GM23248 (cell line): Measurements from ENCODE around the gene STEAP2. TPM values are rescaled to one million over a fixed set of nuclear protein-coding genes. Genes with fewer than 3 reads are reported as not detected.
A peak's percentile ranks its signal among the peaks of the same experiment; 100 is the strongest.

Experiments used
- DNase-seq: peaks from one replicate; pipeline ENCODE4 v3.0.0-alpha.2; 2015
- H2AFZ ChIP-seq: fragments of 200-600 bp; sonication (generic); 2 replicates; pipeline ENCODE4 v1.6.1; 2016; ENCODE audit warnings: antibody characterized with exemption
- H3F3A ChIP-seq: fragments of 200-600 bp; sonication (generic); 2 replicates; pipeline ENCODE4 v1.6.1; 2016; ENCODE audit warnings: mild to moderate bottlenecking, antibody characterized with exemption, mixed run types; ENCODE audit not compliant: insufficient read depth
- H3K27ac ChIP-seq: fragments of 200-600 bp; sonication (generic); 2 replicates; pipeline ENCODE4 v1.5.1; 2016; ENCODE audit warnings: mild to moderate bottlenecking
- H3K27me3 ChIP-seq: fragments of 200-600 bp; sonication (generic); replicated peaks from 2 replicates; pipeline ENCODE4 v1.6.1; 2016; ENCODE audit warnings: mild to moderate bottlenecking; ENCODE audit not compliant: insufficient read depth
- H3K36me3 ChIP-seq: fragments of 200-600 bp; sonication (generic); 2 replicates; pipeline ENCODE4 v1.6.1; 2016; ENCODE audit warnings: low read depth, mild to moderate bottlenecking
- H3K4me1 ChIP-seq: fragments of 200-600 bp; sonication (generic); 2 replicates; pipeline ENCODE4 v1.6.1; 2016; ENCODE audit warnings: mild to moderate bottlenecking; ENCODE audit not compliant: insufficient read depth
- H3K4me2 ChIP-seq: fragments of 200-600 bp; sonication (generic); one replicate; pipeline ENCODE4 v1.6.1; 2016; ENCODE audit warnings: mild to moderate bottlenecking; ENCODE audit not compliant: unreplicated experiment
- H3K4me3 ChIP-seq: fragments of 200-600 bp; sonication (generic); 2 replicates; pipeline ENCODE4 v1.5.1; 2016; ENCODE audit warnings: mild to moderate bottlenecking
- H3K79me2 ChIP-seq: fragments of 200-600 bp; sonication (generic); 2 replicates; pipeline ENCODE4 v1.6.1; 2016; ENCODE audit warnings: mild to moderate bottlenecking; ENCODE audit not compliant: insufficient read depth
- H3K9ac ChIP-seq: fragments of 200-600 bp; sonication (generic); 2 replicates; pipeline ENCODE4 v1.6.1; 2016; ENCODE audit warnings: mild to moderate bottlenecking
- H3K9me2 ChIP-seq: fragments of 200-600 bp; sonication (generic); 2 replicates; pipeline ENCODE4 v1.6.1; 2016; ENCODE audit warnings: mixed run types, mild to moderate bottlenecking, moderate library complexity; ENCODE audit not compliant: insufficient read depth
- H3K9me3 ChIP-seq: fragments of 200-600 bp; sonication (generic); one replicate; pipeline ENCODE4 v1.6.1; 2017; ENCODE audit warnings: low read depth
- H4K20me1 ChIP-seq: fragments of 200-600 bp; sonication (generic); 2 replicates; pipeline ENCODE4 v1.6.0; 2016; ENCODE audit not compliant: insufficient read depth
- EZH2 ChIP-seq: fragments of 200-600 bp; sonication (generic); IDR thresholded peaks from 2 replicates; pipeline ENCODE4 v1.6.1; 2018; ENCODE audit warnings: antibody characterized with exemption, mild to moderate bottlenecking; ENCODE audit not compliant: insufficient read depth, poor library complexity, severe bottlenecking
- EZH2phosphoT487 ChIP-seq: fragments of 200-600 bp; sonication (generic); IDR thresholded peaks from 2 replicates; pipeline ENCODE4 v1.6.1; 2018; ENCODE audit warnings: antibody characterized with exemption, moderate library complexity, mild to moderate bottlenecking, low read depth; ENCODE audit not compliant: insufficient read depth
- WGBS, 2 experiments: methylation state at CpG; one replicate each; pipeline ENCODE4 v1.1.6; 2015 to 2017; ENCODE audit warnings: low lambda C conversion rate in 2 of 2, low coverage in 1 of 2; ENCODE audit errors: missing lambda C conversion rate in 2 of 2; 5-methylcytosine and 5-hydroxymethylcytosine counted together
- in situ Hi-C: fragments of 300-500 bp; cut with MboI; formaldehyde crosslinking; loops from 2 replicates; pipeline ENCODE4 v1.15.0; 2020
- polyA plus RNA-seq: library from polyadenylated mRNA; unstranded; fragments of >200 nt; fragmentation: Nextera tagmentation; extraction: Ambion mirVana; gene quantifications from 2 replicates; pipeline ENCODE4 v1.2.1, GENCODE V29; 2016
- total RNA-seq: library from RNA; depleted of rRNA; stranded (reverse); fragments of >200 nt; shearing (Covaris generic); gene quantifications from 2 replicates; pipeline ENCODE4 v1.2.3, GENCODE V29; 2014; rRNA removed

STEAP2 gene
- total RNA-seq (28.3 and 30.6 TPM in 2 replicates), polyA plus RNA-seq (19.2 and 20.2 TPM in 2 replicates)

DNA sequence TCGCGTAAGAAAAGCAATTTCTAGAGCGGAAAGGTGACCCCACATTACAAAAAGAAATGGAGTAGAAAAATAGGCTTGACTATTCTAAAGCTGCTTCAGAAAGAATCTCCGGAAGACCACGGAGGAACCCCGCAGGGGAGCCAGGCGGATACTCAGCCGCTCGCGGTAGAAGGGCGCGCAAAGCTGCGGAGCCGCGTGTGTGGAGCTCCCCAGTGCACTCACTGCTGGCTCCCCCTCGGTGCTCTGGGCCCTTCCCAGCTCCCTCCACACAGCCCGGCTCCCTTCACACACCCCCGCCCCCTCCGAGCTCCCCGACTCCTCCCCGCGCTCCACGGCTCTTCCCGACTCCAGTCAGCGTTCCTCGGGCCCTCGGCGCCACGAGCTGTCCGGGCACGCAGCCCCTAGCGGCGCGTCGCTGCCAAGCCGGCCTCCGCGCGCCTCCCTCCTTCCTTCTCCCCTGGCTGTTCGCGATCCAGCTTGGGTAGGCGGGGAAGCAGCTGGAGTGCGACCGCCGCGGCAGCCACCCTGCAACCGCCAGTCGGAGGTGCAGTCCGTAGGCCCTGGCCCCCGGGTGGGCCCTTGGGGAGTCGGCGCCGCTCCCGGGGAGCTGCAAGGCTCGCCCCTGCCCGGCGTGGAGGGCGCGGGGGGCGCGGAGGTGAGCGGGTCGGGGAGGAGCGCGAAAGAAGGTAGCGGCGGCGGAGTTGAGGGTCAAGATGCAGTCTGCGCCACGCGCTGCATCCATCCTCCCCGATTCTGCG lies at the start of gene STEAP2:
Gene STEAP2 (plus strand): TSS at position 350 of the 758 bp plus-strand sequence. CDS start 13,343 bp downstream, outside the sequence.
- no peaks in the 10 kb centered on the region for H4K20me1 ChIP-seq
- peaks cover 21% of the 10 kb centered on the region; the same call in 1 of the 2 replicates for H3F3A ChIP-seq
- no peaks in the 10 kb centered on the region for H3K9me3 ChIP-seq
- peaks cover 41% of the 10 kb centered on the region for H3K4me1 ChIP-seq
- in situ Hi-C loops = no loop called here
- 1% methylated on average over 42 to 67 of the region's 73 CpGs for WGBS, 2 experiments
- H3K27me3 ChIP-seq = no peaks in the 10 kb centered on the region
- H3K27ac ChIP-seq = peak within 1 kb of the TSS; percentile 77
- peak within 1 kb of the TSS; percentile 87 for H3K9ac ChIP-seq
- H3K4me3 ChIP-seq = peak within 1 kb of the TSS; percentile 85
- DNase-seq = peak; percentile 99
- no peaks in the 10 kb centered on the region for H3K9me2 ChIP-seq
- TF ChIP-seq EZH2phosphoT487 (no peak), EZH2 (no peak)
- H2AFZ ChIP-seq = peak within 1 kb of the TSS; percentile 88
- peaks cover 55% of the 10 kb centered on the region for H3K79me2 ChIP-seq
- no peaks in the 10 kb centered on the region for H3K36me3 ChIP-seq
- H3K4me2 ChIP-seq = peak within 1 kb of the TSS; percentile 92

DNA sequence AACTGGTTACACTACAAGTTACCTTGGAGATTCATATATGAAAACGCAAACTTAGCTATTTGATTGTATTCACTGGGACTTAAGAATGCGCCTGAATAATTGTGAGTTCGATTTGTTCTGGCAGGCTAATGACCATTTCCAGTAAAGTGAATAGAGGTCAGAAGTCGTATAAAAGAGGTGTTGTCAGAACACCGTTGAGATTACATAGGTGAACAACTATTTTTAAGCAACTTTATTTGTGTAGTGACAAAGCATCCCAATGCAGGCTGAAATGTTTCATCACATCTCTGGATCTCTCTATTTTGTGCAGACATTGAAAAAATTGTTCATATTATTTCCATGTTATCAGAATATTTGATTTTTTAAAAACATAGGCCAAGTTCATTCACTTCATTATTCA lies 48.0 kb upstream of the STEAP2 start:
- no peaks in the 10 kb centered on the region for H3K9me3 ChIP-seq
- H3K4me2 ChIP-seq = no peak overlapping the region
- no peak for TF ChIP-seq EZH2phosphoT487
- TF ChIP-seq EZH2 = no peak
- no peaks in the 10 kb centered on the region; the same call in 1 of the 2 replicates for H3K9me2 ChIP-seq
- peaks cover 40% of the 10 kb centered on the region for H3K36me3 ChIP-seq
- no peaks in the 10 kb centered on the region for H3K27me3 ChIP-seq
- no peak overlapping the region for H2AFZ ChIP-seq
- H3F3A ChIP-seq = peaks cover 27% of the 10 kb centered on the region
- in situ Hi-C loops = no loop called here
- H3K4me1 ChIP-seq = peaks cover 10% of the 10 kb centered on the region
- H3K9ac ChIP-seq = no peak overlapping the region
- no peak for DNase-seq
- H3K79me2 ChIP-seq = peaks cover 22% of the 10 kb centered on the region
- no peak overlapping the region for H3K27ac ChIP-seq
- H4K20me1 ChIP-seq = no peaks in the 10 kb centered on the region
- H3K4me3 ChIP-seq = no peak overlapping the region
- WGBS, 2 experiments = 95 to 98% methylated on average over 5 of the region's 5 CpGs

DNA sequence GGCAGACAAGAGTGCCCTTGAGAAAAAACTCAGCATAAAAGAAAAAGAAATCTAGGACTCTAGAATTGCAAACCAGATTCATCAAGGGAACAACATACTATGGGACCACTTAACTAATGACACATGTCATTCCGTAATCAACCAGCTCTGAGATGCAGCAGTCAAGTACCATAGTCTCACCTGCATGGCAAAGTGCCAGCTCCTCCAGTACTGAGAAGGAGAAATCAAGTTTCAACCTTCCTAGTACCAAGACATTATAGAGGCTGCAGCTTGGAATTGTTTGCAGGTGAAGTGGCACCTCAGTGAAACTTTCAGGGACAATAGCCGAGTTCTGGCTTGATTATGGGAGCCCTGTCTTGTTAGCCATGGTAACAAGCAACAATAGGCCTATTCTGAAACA lies 45.8 kb upstream of the STEAP2 start:
- 97 to 100% methylated on average over 2 of the region's 2 CpGs for WGBS, 2 experiments
- H3K36me3 ChIP-seq = peaks cover 38% of the 10 kb centered on the region
- H3K9ac ChIP-seq = no peak overlapping the region
- in situ Hi-C loops = no loop called here
- TF ChIP-seq EZH2 = no peak
- TF ChIP-seq EZH2phosphoT487 = no peak
- no peak overlapping the region for H2AFZ ChIP-seq
- no peak overlapping the region for H3K4me2 ChIP-seq
- H4K20me1 ChIP-seq = no peaks in the 10 kb centered on the region
- H3K27ac ChIP-seq = no peak overlapping the region
- no peaks in the 10 kb centered on the region for H3K27me3 ChIP-seq
- H3K4me1 ChIP-seq = no peaks in the 10 kb centered on the region
- H3F3A ChIP-seq = 0 out of 2 replicates have a peak, but pooled peaks cover 17% of the 10 kb centered on the region
- no peak for DNase-seq
- no peaks in the 10 kb centered on the region for H3K9me3 ChIP-seq
- no peaks in the 10 kb centered on the region for H3K9me2 ChIP-seq
- H3K4me3 ChIP-seq = no peak overlapping the region
- H3K79me2 ChIP-seq = peaks cover 4% of the 10 kb centered on the region; the same call in 1 of the 2 replicates

DNA sequence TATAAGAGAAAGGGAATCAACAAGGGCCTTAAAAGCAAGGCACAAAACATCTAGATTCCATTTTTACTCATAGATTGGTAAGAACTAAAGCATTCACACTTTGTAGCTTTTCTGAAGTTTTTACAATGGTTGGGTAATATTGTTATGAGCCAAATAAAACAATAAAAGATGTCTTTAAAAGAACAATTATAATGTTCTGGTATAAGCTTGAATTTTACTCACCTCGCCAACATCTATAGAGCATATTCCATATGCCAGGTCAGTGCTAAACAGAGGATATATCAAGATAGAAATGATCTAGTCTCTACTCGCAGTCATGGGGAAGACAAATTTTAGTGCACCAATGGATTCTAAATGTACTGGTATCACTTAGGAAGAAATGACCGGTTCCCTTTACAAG lies 45.4 kb upstream of the STEAP2 start:
- no peaks in the 10 kb centered on the region for H3K4me1 ChIP-seq

More for the DNA sequence above, 45.4 kb upstream of the STEAP2 start:
- WGBS, 2 experiments = 97% methylated on average over 3 of the region's 3 CpGs
- Histone ChIP-seq H3K9ac (no peak overlapping the region), H3K27me3 (no peaks in the 10 kb centered on the region), H3K4me3 (no peak overlapping the region), H2AFZ (no peak overlapping the region), H3K36me3 (peaks cover 34% of the 10 kb centered on the region), H3K4me2 (no peak overlapping the region), H3K27ac (no peak overlapping the region), H3K79me2 (no peaks in the 10 kb centered on the region), H3K9me3 (no peaks in the 10 kb centered on the region), H3K9me2 (no peaks in the 10 kb centered on the region), H3F3A (0 out of 2 replicates have a peak, but pooled peaks cover 17% of the 10 kb centered on the region), H4K20me1 (no peaks in the 10 kb centered on the region)
- TF ChIP-seq EZH2phosphoT487 (no peak), EZH2 (no peak)
- DNase-seq = no peak
- in situ Hi-C loops = no loop called here
